ENCODE results near the gene PI4KB.
A peak's percentile ranks its signal among the peaks of the same experiment; 100 is the strongest.
"Not testable (repeated sequence)": the region's sequence is repeated elsewhere in the genome, so short reads cannot be mapped to it uniquely, and the experiment has no call there.

PI4KB gene

GRCh38 chr1:151275341-151275740 lies 51.9 kb downstream of the PI4KB start:
- DNase-seq = not testable (repeated sequence)

GRCh38 chr1:151273924-151274466 lies 53.2 kb downstream of the PI4KB start:
- no peak for DNase-seq

- no peak for DNase-seq
These were observed 59.5 kb downstream of the PI4KB start for GRCh38 chr1:151267760-151268159.

- no peak for DNase-seq
These were observed 60.4 kb downstream of the PI4KB start for GRCh38 chr1:151266821-151267220.

GRCh38 chr1:151266315-151266714 lies 60.9 kb downstream of the PI4KB start:
- DNase-seq = no peak

- DNase-seq = no peak
These were observed 61.6 kb downstream of the PI4KB start for GRCh38 chr1:151265446-151266236.

GRCh38 chr1:151259351-151259750 lies 67.9 kb downstream of the PI4KB start:
- no peak for DNase-seq

- DNase-seq = no peak
These were observed 71.8 kb downstream of the PI4KB start for GRCh38 chr1:151255381-151255780.

- DNase-seq = peak; percentile 100
These were observed 72.7 kb downstream of the PI4KB start, which contains the start of gene PSMD4 for GRCh38 chr1:151254217-151255213. TSS of gene PSMD4 (plus strand) at chr1:151254734. CDS start at chr1:151254783, 49 bp downstream.

- peak; percentile 84 to 95 for DNase-seq
These were observed 75.4 kb downstream of the PI4KB start for GRCh38 chr1:151251656-151252470.

GRCh38 chr1:151246786-151247185 lies 80.4 kb downstream of the PI4KB start:
- DNase-seq = no peak

- no peak for DNase-seq
These were observed 83.5 kb downstream of the PI4KB start for GRCh38 chr1:151243683-151244216.

- no peak for DNase-seq
These were observed 84.8 kb downstream of the PI4KB start for GRCh38 chr1:151242442-151242841.

All from SHP77 (cell line).